ENCODE measurements around the gene TNNI2.

- no peak for TF ChIP-seq REST (IDR thresholded peaks at IDR 0.05; ENCODE audit: insufficient read depth in 1 of 2, low read depth in 2 of 2, low read length in 1 of 2)
- TF ChIP-seq CTCF (IDR thresholded peaks at IDR 0.05): no peak
Observed at GRCh38 chr11:1845095-1845429, 6.3 kb downstream of the TNNI2 start.
